Activated T-cell treated with anti-CD3 and anti-CD28 coated beads for 24 hours (primary cell): ENCODE data around the gene VWA3A.
A peak's percentile ranks its signal among the peaks of the same experiment; 100 is the strongest.
"Not testable (repeated sequence)": the region's sequence is repeated elsewhere in the genome, so short reads cannot be mapped to it uniquely, and the experiment has no call there.

Source experiments
- DNase-seq: peaks from one replicate; pipeline ENCODE4 v3.0.0-alpha.2; 2020; ENCODE audit warnings: low read depth

VWA3A gene

GRCh38 chr16:22183335-22183734 is 91.0 kb downstream of the VWA3A start:
- no peak for DNase-seq

GRCh38 chr16:22183901-22184614 is 91.7 kb downstream of the VWA3A start:
- no peak for DNase-seq

- no peak for DNase-seq
Observed at GRCh38 chr16:22184615-22184968, 92.3 kb downstream of the VWA3A start.

GRCh38 chr16:22186517-22186916 is 94.2 kb downstream of the VWA3A start:
- no peak for DNase-seq

GRCh38 chr16:22188267-22188594 is 95.9 kb downstream of the VWA3A start:
- DNase-seq, result no peak

GRCh38 chr16:22188595-22189442 is 96.5 kb downstream of the VWA3A start:
- peak; percentile 54 for DNase-seq

- no peak for DNase-seq
Observed at GRCh38 chr16:22189473-22190080, 97.2 kb downstream of the VWA3A start.

GRCh38 chr16:22190081-22190775 is 97.9 kb downstream of the VWA3A start:
- DNase-seq, result peak; percentile 100

GRCh38 chr16:22190776-22191531 is 98.6 kb downstream of the VWA3A start:
- DNase-seq, result peak; percentile 98

- peak; percentile 29 for DNase-seq
Observed at GRCh38 chr16:22191532-22192260, 99.4 kb downstream of the VWA3A start.

- peak; percentile 62 for DNase-seq
Observed at GRCh38 chr16:22192261-22193062, 100.1 kb downstream of the VWA3A start.

GRCh38 chr16:22193063-22193411 is 100.7 kb downstream of the VWA3A start:
- no peak for DNase-seq

- no peak for DNase-seq
Observed at GRCh38 chr16:22194707-22195444, 102.5 kb downstream of the VWA3A start.

GRCh38 chr16:22195445-22195694 is 103.0 kb downstream of the VWA3A start:
- DNase-seq, result no peak

- DNase-seq, result peak; percentile 91
Observed at GRCh38 chr16:22195695-22196558, 103.6 kb downstream of the VWA3A start.

GRCh38 chr16:22196559-22197168 is 104.3 kb downstream of the VWA3A start:
- DNase-seq, result not testable (repeated sequence)

- DNase-seq, result no peak
Observed at GRCh38 chr16:22198547-22199293, 106.4 kb downstream of the VWA3A start.

GRCh38 chr16:22202261-22202637 is 109.9 kb downstream of the VWA3A start:
- DNase-seq, result no peak
